ENCODE results near the gene GID4. TPM values are rescaled to one million over a fixed set of nuclear protein-coding genes. Genes with fewer than 3 reads are reported as not detected.

GID4 gene
- total and polyA plus RNA-seq, 4 donors, result 7.5 to 14.1 (median 9.8) TPM

GRCh38 chr17:18009609-18010420 is 29.4 kb upstream of the GID4 start:
- no peak for ATAC-seq (ENCODE audit: low FRiP score)
- Histone ChIP-seq H3K27me3 (ENCODE audit: control insufficient read depth in 1 of 2, insufficient read depth in 2 of 2, low read length in 1 of 2) (no peaks in the 10 kb centered on the region), H3K4me1 (ENCODE audit: control insufficient read depth in 1 of 2, insufficient read depth in 2 of 2, low read length in 2 of 2) (no peaks in the 10 kb centered on the region), H3K27ac (ENCODE audit: low read depth in 1 of 2, low read length in 2 of 2) (no peak overlapping the region), H3K4me3 (ENCODE audit: low read length in 2 of 2) (no peak overlapping the region), H3K36me3 (ENCODE audit: control insufficient read depth in 1 of 2, insufficient read depth in 2 of 2, low read length in 1 of 2) (no peaks in the 10 kb centered on the region), H3K9me3 (ENCODE audit: control insufficient read depth, low read length) (no peaks in the 10 kb centered on the region)
- intact Hi-C loops (cut with DNase I), result no loop called here
- 74 to 83% methylated on average over 8 of the region's 8 CpGs for WGBS, 2 donors
- DNase-seq, result no peak

- no peak for DNase-seq
- ATAC-seq (ENCODE audit: low FRiP score), result no peak
- no peak overlapping the region for H3K27ac ChIP-seq (ENCODE audit: low read depth in 1 of 2, low read length in 2 of 2)
- H3K27me3 ChIP-seq (ENCODE audit: control insufficient read depth in 1 of 2, insufficient read depth in 2 of 2, low read length in 1 of 2), result no peaks in the 10 kb centered on the region
- peaks cover 0 to 1% of the 10 kb centered on the region in 2 donors for H3K36me3 ChIP-seq (ENCODE audit: control insufficient read depth in 1 of 2, insufficient read depth in 2 of 2, low read length in 1 of 2)
- H3K4me3 ChIP-seq (ENCODE audit: low read length in 2 of 2), result no peak overlapping the region
- 95 to 97% methylated on average over 5 of the region's 5 CpGs for WGBS, 2 donors
- intact Hi-C loops (cut with DNase I), result no loop called here
- no peaks in the 10 kb centered on the region for H3K9me3 ChIP-seq (ENCODE audit: control insufficient read depth, low read length)
- no peaks in the 10 kb centered on the region for H3K4me1 ChIP-seq (ENCODE audit: control insufficient read depth in 1 of 2, insufficient read depth in 2 of 2, low read length in 2 of 2)
These were observed 27.9 kb upstream of the GID4 start for GRCh38 chr17:18011286-18011685.

DNA sequence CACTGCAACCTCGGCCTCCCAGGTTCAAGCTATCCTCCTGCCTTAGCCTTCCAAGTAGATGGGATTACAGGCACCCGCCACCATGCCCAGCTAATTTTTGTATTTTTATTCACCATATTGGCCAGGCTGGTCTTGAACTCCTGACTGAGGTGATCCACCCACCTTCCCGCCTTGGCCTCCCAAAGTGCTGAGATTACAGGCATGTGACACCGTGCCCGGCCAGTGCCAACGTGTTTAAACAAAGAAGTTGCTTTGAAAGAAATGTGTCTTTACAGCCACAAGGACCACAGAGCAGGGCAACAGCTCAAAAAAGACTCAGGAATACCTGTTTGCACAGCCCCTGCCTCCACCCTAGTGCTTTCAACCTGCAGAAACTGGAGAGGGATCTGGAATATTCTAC is 25.2 kb upstream of the GID4 start:
- Histone ChIP-seq H3K36me3 (ENCODE audit: control insufficient read depth in 1 of 2, insufficient read depth in 2 of 2, low read length in 1 of 2) (peaks cover 0 to 1% of the 10 kb centered on the region in 2 donors), H3K27me3 (ENCODE audit: control insufficient read depth in 1 of 2, insufficient read depth in 2 of 2, low read length in 1 of 2) (no peaks in the 10 kb centered on the region), H3K4me3 (ENCODE audit: low read length in 2 of 2) (no peak overlapping the region), H3K9me3 (ENCODE audit: control insufficient read depth, low read length) (no peaks in the 10 kb centered on the region), H3K4me1 (ENCODE audit: control insufficient read depth in 1 of 2, insufficient read depth in 2 of 2, low read length in 2 of 2) (no peaks in the 10 kb centered on the region), H3K27ac (ENCODE audit: low read depth in 1 of 2, low read length in 2 of 2) (no peak overlapping the region)
- ATAC-seq (ENCODE audit: low FRiP score) (no peak), DNase-seq (no peak)
- WGBS, 2 donors, result 96 to 98% methylated on average over 6 of the region's 6 CpGs
- intact Hi-C loops (cut with DNase I), result no loop called here

GRCh38 chr17:18015593-18015992 is 23.6 kb upstream of the GID4 start:
- no peaks in the 10 kb centered on the region for H3K9me3 ChIP-seq (ENCODE audit: control insufficient read depth, low read length)
- H3K4me3 ChIP-seq (ENCODE audit: low read length in 2 of 2), result no peak overlapping the region
- 96 to 97% methylated on average over 5 of the region's 5 CpGs for WGBS, 2 donors
- DNase-seq (no peak), ATAC-seq (ENCODE audit: low FRiP score) (no peak)
- no peaks in the 10 kb centered on the region for H3K27me3 ChIP-seq (ENCODE audit: control insufficient read depth in 1 of 2, insufficient read depth in 2 of 2, low read length in 1 of 2)
- no peak overlapping the region for H3K27ac ChIP-seq (ENCODE audit: low read depth in 1 of 2, low read length in 2 of 2)
- peaks cover 0 to 1% of the 10 kb centered on the region in 2 donors for H3K36me3 ChIP-seq (ENCODE audit: control insufficient read depth in 1 of 2, insufficient read depth in 2 of 2, low read length in 1 of 2)
- intact Hi-C loops (cut with DNase I), result no loop called here
- H3K4me1 ChIP-seq (ENCODE audit: control insufficient read depth in 1 of 2, insufficient read depth in 2 of 2, low read length in 2 of 2), result no peaks in the 10 kb centered on the region

GRCh38 chr17:18016426-18016825 is 22.8 kb upstream of the GID4 start:
- Histone ChIP-seq H3K4me1 (ENCODE audit: control insufficient read depth in 1 of 2, insufficient read depth in 2 of 2, low read length in 2 of 2) (no peaks in the 10 kb centered on the region), H3K27ac (ENCODE audit: low read depth in 1 of 2, low read length in 2 of 2) (no peak overlapping the region), H3K27me3 (ENCODE audit: control insufficient read depth in 1 of 2, insufficient read depth in 2 of 2, low read length in 1 of 2) (no peaks in the 10 kb centered on the region), H3K4me3 (ENCODE audit: low read length in 2 of 2) (no peak overlapping the region), H3K36me3 (ENCODE audit: control insufficient read depth in 1 of 2, insufficient read depth in 2 of 2, low read length in 1 of 2) (peaks cover 0 to 1% of the 10 kb centered on the region in 2 donors), H3K9me3 (ENCODE audit: control insufficient read depth, low read length) (no peaks in the 10 kb centered on the region)
- DNase-seq, result no peak
- peak; percentile 10 for ATAC-seq (ENCODE audit: low FRiP score)
- 95 to 98% methylated on average over 12 of the region's 12 CpGs for WGBS, 2 donors
- intact Hi-C loops (cut with DNase I), result no loop called here

DNA sequence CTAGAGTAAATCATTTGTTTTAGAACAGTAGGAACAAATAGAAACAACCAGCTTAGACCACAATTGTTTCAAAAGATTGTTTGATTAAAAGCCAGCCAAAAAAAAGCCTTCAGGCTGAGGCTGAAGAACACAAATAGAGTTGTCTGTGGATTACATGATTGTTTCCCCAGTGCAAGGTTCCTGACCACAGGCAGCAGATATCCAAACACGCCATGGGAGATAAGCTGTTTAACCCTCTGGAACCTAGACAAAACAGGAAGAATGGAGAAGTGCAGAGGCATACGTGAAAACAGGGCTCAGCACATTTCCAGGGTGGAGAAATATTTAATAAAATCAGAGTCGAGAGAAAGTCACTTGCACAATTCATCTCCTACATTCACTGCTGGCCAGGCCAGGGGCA is 21.2 kb upstream of the GID4 start:
- H3K9me3 ChIP-seq (ENCODE audit: control insufficient read depth, low read length), result no peaks in the 10 kb centered on the region
- H3K27me3 ChIP-seq (ENCODE audit: control insufficient read depth in 1 of 2, insufficient read depth in 2 of 2, low read length in 1 of 2), result no peaks in the 10 kb centered on the region
- peaks cover 0 to 1% of the 10 kb centered on the region in 2 donors for H3K36me3 ChIP-seq (ENCODE audit: control insufficient read depth in 1 of 2, insufficient read depth in 2 of 2, low read length in 1 of 2)
- 71 to 76% methylated on average over 3 of the region's 3 CpGs for WGBS, 2 donors
- no peak overlapping the region for H3K27ac ChIP-seq (ENCODE audit: low read depth in 1 of 2, low read length in 2 of 2)
- ATAC-seq (ENCODE audit: low FRiP score) (no peak), DNase-seq (no peak)
- H3K4me3 ChIP-seq (ENCODE audit: low read length in 2 of 2), result no peak overlapping the region
- H3K4me1 ChIP-seq (ENCODE audit: control insufficient read depth in 1 of 2, insufficient read depth in 2 of 2, low read length in 2 of 2), result no peaks in the 10 kb centered on the region
- intact Hi-C loops (cut with DNase I), result no loop called here

- intact Hi-C loops (cut with DNase I), result no loop called here
- Histone ChIP-seq H3K27me3 (ENCODE audit: control insufficient read depth in 1 of 2, insufficient read depth in 2 of 2, low read length in 1 of 2) (no peaks in the 10 kb centered on the region), H3K4me1 (ENCODE audit: control insufficient read depth in 1 of 2, insufficient read depth in 2 of 2, low read length in 2 of 2) (no peaks in the 10 kb centered on the region), H3K27ac (ENCODE audit: low read depth in 1 of 2, low read length in 2 of 2) (no peak overlapping the region), H3K36me3 (ENCODE audit: control insufficient read depth in 1 of 2, insufficient read depth in 2 of 2, low read length in 1 of 2) (peaks cover 0 to 1% of the 10 kb centered on the region in 2 donors), H3K9me3 (ENCODE audit: control insufficient read depth, low read length) (no peaks in the 10 kb centered on the region), H3K4me3 (ENCODE audit: low read length in 2 of 2) (no peak overlapping the region)
- ATAC-seq (ENCODE audit: low FRiP score) (no peak), DNase-seq (no peak)
- 96 to 97% methylated on average over 15 of the region's 15 CpGs for WGBS, 2 donors
These were observed 20.7 kb upstream of the GID4 start for GRCh38 chr17:18018411-18018921.

DNA sequence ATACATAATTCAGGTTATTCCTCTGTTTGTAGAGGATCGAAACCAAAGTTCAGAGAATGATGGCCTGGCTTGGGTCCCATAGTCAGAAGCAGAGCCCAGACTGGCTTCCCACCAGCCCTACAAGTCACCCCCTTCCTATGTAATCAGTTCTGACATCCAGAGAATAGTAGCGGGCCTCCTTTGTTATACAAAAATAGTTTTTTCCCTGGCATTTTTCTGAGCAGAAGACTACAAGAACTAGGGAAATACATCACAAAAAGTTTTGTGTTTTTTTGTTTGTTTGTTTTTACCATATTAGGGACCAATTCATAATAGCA is 19.4 kb upstream of the GID4 start:
- WGBS, 2 donors, result 72 to 81% methylated on average over 2 of the region's 2 CpGs
- no peaks in the 10 kb centered on the region for H3K4me1 ChIP-seq (ENCODE audit: control insufficient read depth in 1 of 2, insufficient read depth in 2 of 2, low read length in 2 of 2)
- H3K4me3 ChIP-seq (ENCODE audit: low read length in 2 of 2), result no peak overlapping the region
- no peak for DNase-seq
- no peak overlapping the region for H3K27ac ChIP-seq (ENCODE audit: low read depth in 1 of 2, low read length in 2 of 2)
- no peak for ATAC-seq (ENCODE audit: low FRiP score)
- H3K36me3 ChIP-seq (ENCODE audit: control insufficient read depth in 1 of 2, insufficient read depth in 2 of 2, low read length in 1 of 2), result peaks cover 0 to 1% of the 10 kb centered on the region in 2 donors
- no peaks in the 10 kb centered on the region for H3K9me3 ChIP-seq (ENCODE audit: control insufficient read depth, low read length)
- intact Hi-C loops (cut with DNase I), result no loop called here
- no peaks in the 10 kb centered on the region for H3K27me3 ChIP-seq (ENCODE audit: control insufficient read depth in 1 of 2, insufficient read depth in 2 of 2, low read length in 1 of 2)

GRCh38 chr17:18020971-18021370 is 18.2 kb upstream of the GID4 start:
- no peaks in the 10 kb centered on the region for H3K9me3 ChIP-seq (ENCODE audit: control insufficient read depth, low read length)
- no peak for ATAC-seq (ENCODE audit: low FRiP score)
- H3K27ac ChIP-seq (ENCODE audit: low read depth in 1 of 2, low read length in 2 of 2), result no peak overlapping the region
- H3K36me3 ChIP-seq (ENCODE audit: control insufficient read depth in 1 of 2, insufficient read depth in 2 of 2, low read length in 1 of 2), result peaks cover 0 to 1% of the 10 kb centered on the region in 2 donors
- no peak overlapping the region for H3K4me3 ChIP-seq (ENCODE audit: low read length in 2 of 2)
- 97 to 98% methylated on average over 6 of the region's 6 CpGs for WGBS, 2 donors
- H3K4me1 ChIP-seq (ENCODE audit: control insufficient read depth in 1 of 2, insufficient read depth in 2 of 2, low read length in 2 of 2), result no peaks in the 10 kb centered on the region
- intact Hi-C loops (cut with DNase I), result no loop called here
- no peak for DNase-seq
- no peaks in the 10 kb centered on the region for H3K27me3 ChIP-seq (ENCODE audit: control insufficient read depth in 1 of 2, insufficient read depth in 2 of 2, low read length in 1 of 2)

All from aorta (tissue), 5 donors.